A549 treated with RU486 at 1 μM for 4 hours (cell line): ENCODE measurements around the gene RBM42. TPM values are rescaled to one million over a fixed set of nuclear protein-coding genes. Genes with fewer than 3 reads are reported as not detected.

Experiments used
- total RNA-seq: library from RNA; stranded (reverse); fragments of 200-300 nt; extraction: Qiagen RNA extraction; gene quantifications from 5 replicates; pipeline ENCODE4 v1.2.3, GENCODE V29; 2022; ENCODE audit warnings: low read depth

Gene RBM42, protein sequence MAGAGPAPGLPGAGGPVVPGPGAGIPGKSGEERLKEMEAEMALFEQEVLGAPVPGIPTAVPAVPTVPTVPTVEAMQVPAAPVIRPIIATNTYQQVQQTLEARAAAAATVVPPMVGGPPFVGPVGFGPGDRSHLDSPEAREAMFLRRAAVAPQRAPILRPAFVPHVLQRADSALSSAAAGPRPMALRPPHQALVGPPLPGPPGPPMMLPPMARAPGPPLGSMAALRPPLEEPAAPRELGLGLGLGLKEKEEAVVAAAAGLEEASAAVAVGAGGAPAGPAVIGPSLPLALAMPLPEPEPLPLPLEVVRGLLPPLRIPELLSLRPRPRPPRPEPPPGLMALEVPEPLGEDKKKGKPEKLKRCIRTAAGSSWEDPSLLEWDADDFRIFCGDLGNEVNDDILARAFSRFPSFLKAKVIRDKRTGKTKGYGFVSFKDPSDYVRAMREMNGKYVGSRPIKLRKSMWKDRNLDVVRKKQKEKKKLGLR
- 137 to 219 TPM (median 210 TPM) in 5 replicates for total RNA-seq

DNA sequence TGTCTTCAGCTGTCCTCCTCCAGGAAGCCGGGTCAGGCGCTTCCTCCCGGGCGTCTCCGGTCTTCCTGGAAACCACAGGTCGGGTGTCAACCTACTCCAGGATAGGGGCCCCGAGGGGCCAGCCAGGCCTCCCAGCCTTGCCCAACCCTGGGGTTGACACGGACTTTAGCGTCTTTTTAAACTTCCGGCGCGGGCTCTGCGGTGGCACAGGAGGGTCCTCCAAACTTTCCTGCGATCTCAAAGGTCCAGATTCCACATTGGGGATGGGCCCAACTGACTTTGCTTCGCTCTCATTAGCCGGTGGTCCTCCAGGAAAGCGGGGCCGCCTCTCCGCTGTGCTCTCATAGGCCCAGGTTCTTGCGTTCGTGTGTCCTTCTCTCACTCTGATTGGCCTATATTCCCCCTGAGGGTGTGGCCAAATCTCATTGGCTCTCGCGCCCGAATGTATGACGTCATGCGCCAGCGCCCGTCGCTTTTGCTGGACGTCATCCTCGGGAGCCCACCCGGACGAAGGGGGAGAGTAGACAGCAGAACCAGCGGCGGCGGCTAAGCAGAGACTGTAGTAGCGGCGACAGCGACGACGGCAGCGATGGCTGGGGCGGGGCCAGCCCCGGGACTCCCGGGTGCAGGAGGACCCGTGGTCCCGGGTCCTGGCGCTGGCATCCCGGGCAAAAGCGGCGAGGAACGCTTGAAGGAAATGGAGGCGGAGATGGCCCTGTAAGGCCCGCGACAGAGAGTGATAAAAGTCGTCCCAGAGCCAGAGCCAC is at the start of gene RBM42:
TSS of gene RBM42 (plus strand) at position 472 of the 767 bp plus-strand sequence. CDS start at position 590, 118 bp downstream.

DNA sequence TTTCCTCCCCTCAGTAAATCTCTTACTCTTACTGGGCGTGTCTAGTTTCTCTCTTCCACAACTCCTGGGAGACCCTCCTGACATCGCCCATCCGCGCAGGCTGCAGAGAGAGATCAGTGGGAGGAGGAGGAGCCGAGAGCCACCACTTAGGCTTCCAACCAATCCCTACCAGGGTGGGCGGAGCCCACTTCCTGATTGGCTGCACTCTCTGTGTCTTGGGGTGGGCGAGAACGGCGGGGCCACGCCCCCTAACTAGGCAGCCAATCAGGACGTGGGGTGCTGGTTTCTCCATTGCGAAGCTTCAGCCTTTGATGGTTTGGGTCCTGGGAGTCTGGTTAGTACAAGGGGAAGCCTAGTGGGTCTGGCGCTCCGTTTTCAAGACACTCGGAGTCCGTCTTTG is 43.0 kb upstream of the RBM42 start, which contains the start of gene PMIS2:
TSS of gene PMIS2 (plus strand) at position 326 of the 400 bp plus-strand sequence. CDS start 87 bp downstream, outside the sequence.

DNA sequence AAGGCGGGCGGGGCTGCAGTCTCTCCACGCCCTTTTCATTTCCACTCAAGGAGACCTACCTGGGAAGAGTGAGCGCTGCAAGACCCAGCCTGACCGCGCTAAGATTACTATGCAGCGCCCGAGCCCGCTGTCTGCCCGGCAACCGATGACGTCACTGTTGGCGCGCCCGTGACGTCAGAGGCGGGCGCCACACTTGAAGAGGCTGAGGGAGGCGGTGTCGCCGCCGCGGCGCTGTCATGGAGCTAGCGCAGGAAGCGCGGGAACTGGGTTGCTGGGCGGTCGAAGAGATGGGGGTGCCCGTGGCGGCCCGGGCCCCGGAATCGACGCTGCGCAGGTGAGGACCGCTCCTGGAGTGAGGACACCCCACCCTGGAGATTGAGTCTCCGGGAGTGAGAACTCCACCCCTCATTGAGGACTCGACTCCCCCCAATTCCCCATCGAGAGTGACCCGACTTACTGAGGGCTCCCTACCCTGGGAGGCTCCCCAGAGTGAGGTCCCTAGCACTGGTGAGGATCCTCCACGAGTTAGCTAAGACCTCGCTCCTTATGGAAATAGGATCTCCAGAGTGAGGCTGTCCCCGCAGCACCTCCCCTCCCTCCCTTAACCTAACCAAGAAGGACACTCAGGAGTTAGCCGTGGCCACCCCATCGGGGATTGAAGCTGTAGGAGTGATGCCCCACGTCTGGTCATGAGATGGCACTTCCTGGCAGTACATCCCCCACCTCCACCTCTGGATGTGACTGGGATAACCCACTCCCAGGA is 16.1 kb upstream of the RBM42 start, which contains the start of gene HAUS5:
TSS of gene HAUS5 (plus strand) at position 177 of the 763 bp plus-strand sequence. CDS start at position 237, 60 bp downstream.

DNA sequence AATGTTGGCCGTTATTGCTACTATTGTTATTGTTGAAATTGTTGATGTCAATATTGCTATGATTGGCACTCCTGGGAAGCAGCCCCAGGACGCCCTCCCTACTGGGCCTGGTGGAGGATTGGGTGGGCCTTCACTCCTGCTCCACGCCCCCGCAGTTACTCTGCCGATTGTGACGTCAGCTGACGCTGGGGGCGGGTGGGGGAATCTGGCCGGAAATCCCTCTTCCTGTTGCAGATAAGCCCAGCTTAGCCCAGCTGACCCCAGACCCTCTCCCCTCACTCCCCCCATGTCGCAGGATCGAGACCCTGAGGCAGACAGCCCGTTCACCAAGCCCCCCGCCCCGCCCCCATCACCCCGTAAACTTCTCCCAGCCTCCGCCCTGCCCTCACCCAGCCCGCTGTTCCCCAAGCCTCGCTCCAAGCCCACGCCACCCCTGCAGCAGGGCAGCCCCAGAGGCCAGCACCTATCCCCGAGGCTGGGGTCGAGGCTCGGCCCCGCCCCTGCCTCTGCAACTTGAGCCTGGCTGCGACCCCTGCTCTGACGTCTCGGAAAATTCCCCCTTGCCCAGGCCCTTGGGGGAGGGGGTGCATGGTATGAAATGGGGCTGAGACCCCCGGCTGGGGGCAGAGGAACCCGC is 12.8 kb downstream of the RBM42 start, which contains the start of gene ETV2:
TSS of gene ETV2 (plus strand) at position 231 of the 637 bp plus-strand sequence. CDS start 716 bp downstream, outside the sequence.

DNA sequence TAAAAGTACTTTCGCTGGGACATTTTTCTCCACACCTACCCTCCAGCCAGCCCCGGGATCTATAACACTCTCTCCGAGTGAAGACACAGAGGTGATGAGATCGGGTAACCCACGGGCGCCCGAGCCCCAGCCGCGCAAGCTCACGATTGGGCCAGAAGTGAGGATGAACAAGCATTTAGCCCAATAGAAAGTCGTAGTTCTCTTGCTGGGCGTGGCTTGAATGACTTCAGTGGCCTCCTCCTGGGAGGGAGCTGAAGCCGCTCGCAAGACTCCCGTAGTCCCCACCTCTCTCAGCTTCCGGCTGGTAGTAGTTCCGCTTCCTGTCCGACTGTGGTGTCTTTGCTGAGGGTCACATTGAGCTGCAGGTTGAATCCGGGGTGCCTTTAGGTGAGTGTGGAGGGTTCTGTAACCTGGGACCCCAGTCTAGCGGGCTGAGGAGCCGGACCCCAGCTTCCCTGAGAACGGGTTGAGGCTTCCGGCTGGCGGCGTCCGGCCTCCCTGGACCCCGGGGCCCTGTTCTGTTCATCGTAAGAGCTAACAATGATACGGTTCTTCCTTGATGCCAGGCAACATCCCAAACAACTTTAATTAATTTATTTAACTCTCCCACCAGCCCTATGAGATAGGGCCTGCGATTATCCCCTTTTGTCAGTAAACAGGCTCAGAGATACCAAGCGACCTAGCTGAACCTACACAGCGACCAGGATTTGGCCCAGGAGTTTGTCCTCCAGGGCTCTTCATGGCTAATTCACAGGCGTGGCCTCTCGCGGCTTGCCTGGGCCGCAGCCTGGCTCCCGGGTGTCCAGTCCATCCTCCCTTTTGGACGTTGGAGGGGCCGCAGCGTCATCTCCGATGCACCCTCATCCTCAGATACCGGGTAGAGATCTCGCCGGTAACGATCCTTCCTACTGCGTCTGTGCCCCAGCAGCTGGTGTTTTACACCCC is 19.5 kb downstream of the RBM42 start, which contains the start of gene COX6B1:
TSS of gene COX6B1 (plus strand) at position 307 of the 945 bp plus-strand sequence. CDS start 2,921 bp downstream, outside the sequence.

DNA sequence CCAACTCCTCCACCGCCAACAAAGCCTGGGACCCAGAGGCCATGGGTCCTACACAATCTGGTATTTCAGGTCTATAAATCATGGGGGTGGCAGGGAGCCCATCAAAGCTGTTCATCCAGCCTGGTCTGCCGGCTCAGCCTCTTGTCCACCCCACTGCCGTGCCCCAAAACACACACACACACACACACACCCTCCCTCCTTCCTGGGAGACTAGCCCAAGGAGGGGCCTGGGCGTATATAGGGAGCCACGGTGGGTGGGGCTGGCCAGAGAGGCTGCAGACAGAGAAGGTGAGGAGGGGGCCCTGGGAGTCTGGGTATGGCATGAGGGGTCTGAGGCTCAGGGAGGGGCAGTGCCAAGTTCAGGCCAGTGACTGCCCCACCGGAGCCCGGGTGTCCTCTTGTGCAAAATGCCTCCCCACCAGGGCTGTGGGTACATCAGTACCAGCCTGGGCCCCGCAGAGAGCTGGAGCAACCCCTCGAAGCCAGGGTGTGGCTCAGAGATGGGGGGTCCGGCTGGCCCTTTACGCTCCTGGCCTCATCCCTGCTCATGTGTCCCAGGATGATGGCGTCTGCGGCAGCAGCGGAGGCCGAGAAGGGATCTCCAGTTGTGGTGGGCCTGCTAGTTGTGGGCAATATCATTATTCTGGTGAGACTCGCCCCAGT is 37.5 kb downstream of the RBM42 start, which contains the start of gene UPK1A:
TSS of gene UPK1A (plus strand) at position 267 of the 663 bp plus-strand sequence. CDS start at position 563, 296 bp downstream.

Other genes starting within 250 kb of the RBM42 start
- not detected in 5 replicates for gene FFAR2, start 180.8 kb upstream of the RBM42 start, total RNA-seq
- not detected in 5 replicates for gene KRTDAP, start 138.6 kb upstream of the RBM42 start, total RNA-seq
- gene DMKN, start 115.4 kb upstream of the RBM42 start, total RNA-seq = 29.0 to 46.4 TPM (median 36.8 TPM) in 5 replicates
- 2.0 to 3.9 TPM (median 2.9 TPM) in 5 replicates for gene SBSN, start 100.7 kb upstream of the RBM42 start, total RNA-seq
- gene GAPDHS, start 95.6 kb upstream of the RBM42 start, total RNA-seq = not detected in 5 replicates
- 378 to 437 TPM (median 424 TPM) in 5 replicates for gene TMEM147, start 83.4 kb upstream of the RBM42 start, total RNA-seq
- gene ATP4A, start 65.4 kb upstream of the RBM42 start, total RNA-seq = not detected in 5 replicates
- gene PMIS2, start 42.9 kb upstream of the RBM42 start, total RNA-seq = not detected in 5 replicates
- gene HAUS5, start 16.3 kb upstream of the RBM42 start, total RNA-seq = 11.9 to 16.6 TPM (median 15.7 TPM) in 5 replicates
- gene ETV2, start 12.7 kb downstream of the RBM42 start, total RNA-seq = 1.4 to 2.8 TPM (median 2.2 TPM) in 5 replicates
- 1,299 to 1,635 TPM (median 1,348 TPM) in 5 replicates for gene COX6B1, start 19.3 kb downstream of the RBM42 start, total RNA-seq
- gene UPK1A, start 37.5 kb downstream of the RBM42 start, total RNA-seq = 0.67 to 0.99 TPM (median 0.85 TPM) in 5 replicates
- gene ZBTB32, start 75.5 kb downstream of the RBM42 start, total RNA-seq = not detected in 5 replicates
- 49.8 to 65.3 TPM (median 57.7 TPM) in 5 replicates for gene KMT2B, start 89.0 kb downstream of the RBM42 start, total RNA-seq
- gene IGFLR1, start 113.4 kb downstream of the RBM42 start, total RNA-seq = 10.7 to 12.8 TPM (median 11.2 TPM) in 5 replicates
- 24.3 to 27.8 TPM (median 26.3 TPM) in 5 replicates for gene U2AF1L4, start 116.4 kb downstream of the RBM42 start, total RNA-seq
- 261 to 334 TPM (median 293 TPM) in 5 replicates for gene PSENEN, start 116.6 kb downstream of the RBM42 start, total RNA-seq
- gene LIN37, start 119.5 kb downstream of the RBM42 start, total RNA-seq = 20.4 to 23.4 TPM (median 22.5 TPM) in 5 replicates
- gene HSPB6, start 128.0 kb downstream of the RBM42 start, total RNA-seq = 0.10 to 0.30 TPM (median 0.24 TPM) in 5 replicates
- 25.6 to 28.1 TPM (median 27.1 TPM) in 5 replicates for gene PROSER3, start 129.1 kb downstream of the RBM42 start, total RNA-seq
- gene ARHGAP33, start 146.5 kb downstream of the RBM42 start, total RNA-seq = 2.7 to 7.3 TPM (median 5.7 TPM) in 5 replicates
- 0.18 to 0.61 TPM (median 0.44 TPM) in 5 replicates for gene PRODH2, start 183.8 kb downstream of the RBM42 start, total RNA-seq
- 0.13 to 0.65 TPM (median 0.36 TPM) in 5 replicates for gene NPHS1, start 223.5 kb downstream of the RBM42 start, total RNA-seq
- 0.53 to 0.73 TPM (median 0.57 TPM) in 5 replicates for gene KIRREL2, start 227.9 kb downstream of the RBM42 start, total RNA-seq
- gene APLP1, start 239.5 kb downstream of the RBM42 start, total RNA-seq = 69.5 to 103 TPM (median 99.5 TPM) in 5 replicates